ENCODE results near the gene ZWILCH. TPM values are rescaled to one million over a fixed set of nuclear protein-coding genes. Genes with fewer than 3 reads are reported as not detected.
A peak's percentile ranks its signal among the peaks of the same experiment; 100 is the strongest.
"Not testable (repeated sequence)": the region's sequence is repeated elsewhere in the genome, so short reads cannot be mapped to it uniquely, and the experiment has no call there.

Gene ZWILCH
- total RNA-seq, 1 donor from 2014 or later, result 4.1 TPM

DNA sequence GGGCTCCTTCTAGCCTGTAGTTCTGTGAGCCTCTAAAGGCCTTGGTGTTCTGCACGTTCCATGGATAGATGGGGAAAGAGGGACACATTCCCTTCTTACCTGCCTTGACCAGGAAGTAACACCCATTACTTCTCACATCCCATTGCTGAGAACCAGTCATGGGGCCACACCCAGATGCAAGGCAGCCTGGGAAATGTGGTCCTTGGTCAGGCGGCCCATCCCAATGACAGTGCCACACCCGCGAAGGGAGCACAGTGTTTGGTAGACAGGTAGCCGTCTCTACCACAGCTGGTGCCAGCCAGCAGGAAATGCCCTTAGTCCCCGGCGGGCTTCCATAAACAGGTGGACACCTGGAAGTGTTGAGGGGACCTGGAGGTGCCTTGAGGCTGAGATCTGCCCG is 83.8 kb downstream of the ZWILCH start:
- TF ChIP-seq, protein P1, sequence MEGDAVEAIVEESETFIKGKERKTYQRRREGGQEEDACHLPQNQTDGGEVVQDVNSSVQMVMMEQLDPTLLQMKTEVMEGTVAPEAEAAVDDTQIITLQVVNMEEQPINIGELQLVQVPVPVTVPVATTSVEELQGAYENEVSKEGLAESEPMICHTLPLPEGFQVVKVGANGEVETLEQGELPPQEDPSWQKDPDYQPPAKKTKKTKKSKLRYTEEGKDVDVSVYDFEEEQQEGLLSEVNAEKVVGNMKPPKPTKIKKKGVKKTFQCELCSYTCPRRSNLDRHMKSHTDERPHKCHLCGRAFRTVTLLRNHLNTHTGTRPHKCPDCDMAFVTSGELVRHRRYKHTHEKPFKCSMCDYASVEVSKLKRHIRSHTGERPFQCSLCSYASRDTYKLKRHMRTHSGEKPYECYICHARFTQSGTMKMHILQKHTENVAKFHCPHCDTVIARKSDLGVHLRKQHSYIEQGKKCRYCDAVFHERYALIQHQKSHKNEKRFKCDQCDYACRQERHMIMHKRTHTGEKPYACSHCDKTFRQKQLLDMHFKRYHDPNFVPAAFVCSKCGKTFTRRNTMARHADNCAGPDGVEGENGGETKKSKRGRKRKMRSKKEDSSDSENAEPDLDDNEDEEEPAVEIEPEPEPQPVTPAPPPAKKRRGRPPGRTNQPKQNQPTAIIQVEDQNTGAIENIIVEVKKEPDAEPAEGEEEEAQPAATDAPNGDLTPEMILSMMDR (IDR thresholded peaks at IDR 0.05), result no peak
- Histone ChIP-seq H3K36me3 (no peaks in the 10 kb centered on the region), H3K27me3 (ENCODE audit: low read depth) (no peaks in the 10 kb centered on the region), H3K4me1 (peaks cover 9% of the 10 kb centered on the region), H3K4me3 (no peak overlapping the region), H3K9me3 (no peaks in the 10 kb centered on the region), H3K27ac (no peak overlapping the region)
- peak; percentile 24 for DNase-seq
- ATAC-seq, result no peak
- intact Hi-C loops (cut with DNase I), result no loop called here

DNA sequence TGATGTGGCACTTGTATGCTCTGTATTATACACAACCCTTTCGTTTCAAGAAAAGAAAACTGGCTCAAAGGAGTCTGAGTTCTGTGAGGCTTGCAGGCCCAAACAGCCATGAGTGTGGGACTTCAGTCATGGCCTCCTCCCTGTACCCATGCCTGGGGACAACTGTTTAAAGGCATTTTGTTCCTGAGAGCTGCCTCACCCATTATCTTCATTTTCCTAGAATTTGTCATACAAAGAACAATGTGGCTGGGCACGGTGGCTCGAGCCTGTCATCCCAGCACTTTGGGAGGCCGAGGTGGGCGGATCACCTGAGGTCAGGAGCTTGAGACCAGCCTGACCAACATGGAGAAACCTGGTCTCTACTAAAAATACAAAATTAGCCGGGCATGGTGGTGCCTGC is 84.3 kb downstream of the ZWILCH start:
- ATAC-seq; H3K27me3 ChIP-seq (ENCODE audit: low read depth); H3K4me3 ChIP-seq; H3K36me3 ChIP-seq; H3K9me3 ChIP-seq; H3K27ac ChIP-seq; H3K4me1 ChIP-seq; intact Hi-C loops (cut with DNase I): not testable (repeated sequence)
- DNase-seq, result peak; percentile 13

DNA sequence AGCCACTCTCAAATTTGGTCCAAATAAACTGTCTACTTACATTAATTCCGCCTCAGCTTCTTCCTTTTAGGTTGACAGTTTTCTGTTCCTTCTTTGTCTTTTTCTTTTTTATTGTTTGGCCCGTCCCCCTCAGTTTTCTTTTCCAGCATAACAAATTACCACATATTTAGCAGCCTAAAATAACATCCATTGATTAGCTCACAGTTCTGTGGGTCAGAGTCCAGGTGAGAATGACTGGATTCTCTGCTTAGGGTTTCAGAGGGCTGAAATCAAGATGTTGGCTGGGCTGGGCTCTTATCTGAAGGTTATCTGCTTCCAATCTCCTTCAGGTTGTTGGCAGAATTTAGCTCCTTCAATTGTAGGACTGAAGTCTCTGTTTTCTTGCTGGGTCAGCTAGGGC is 85.3 kb downstream of the ZWILCH start:
- H3K9me3 ChIP-seq, result no peaks in the 10 kb centered on the region
- no peaks in the 10 kb centered on the region for H3K27me3 ChIP-seq (ENCODE audit: low read depth)
- H3K4me3 ChIP-seq, result no peak overlapping the region
- TF ChIP-seq, protein P1 (IDR thresholded peaks at IDR 0.05), result no peak
- ATAC-seq (no peak), DNase-seq (no peak)
- no peaks in the 10 kb centered on the region for H3K36me3 ChIP-seq
- intact Hi-C loops (cut with DNase I), result no loop called here
- H3K4me1 ChIP-seq, result peaks cover 9% of the 10 kb centered on the region
- H3K27ac ChIP-seq, result no peak overlapping the region

DNA sequence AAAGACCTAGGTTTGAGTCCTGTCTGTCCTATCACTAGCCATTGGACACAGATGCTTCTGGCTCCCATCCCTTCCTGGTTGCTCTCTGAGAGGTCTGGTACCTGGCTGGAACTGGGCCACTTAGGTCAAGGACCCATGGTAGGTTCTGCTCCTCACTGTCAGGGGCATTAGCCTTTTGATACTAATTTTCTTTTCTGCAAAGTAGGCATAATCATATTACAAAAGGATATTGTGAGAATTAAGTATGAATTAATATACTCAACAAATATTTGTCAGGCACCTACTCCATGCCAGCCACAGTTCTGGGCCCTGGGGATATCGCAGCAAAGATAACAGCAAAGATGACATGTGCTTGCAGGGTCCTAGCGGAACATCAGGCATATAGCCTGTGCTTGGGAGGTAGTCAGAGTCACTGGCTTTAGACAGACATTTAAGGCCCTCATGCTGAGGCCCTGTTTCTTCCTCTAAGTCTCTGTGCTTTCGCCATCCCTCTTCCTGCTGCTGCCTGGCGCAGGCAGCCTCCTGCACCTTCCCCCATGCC is 86.3 kb downstream of the ZWILCH start:
- H3K4me3 ChIP-seq, result no peak overlapping the region
- TF ChIP-seq, protein P1 (IDR thresholded peaks at IDR 0.05), result no peak
- no peaks in the 10 kb centered on the region for H3K27me3 ChIP-seq (ENCODE audit: low read depth)
- no peaks in the 10 kb centered on the region for H3K9me3 ChIP-seq
- H3K27ac ChIP-seq, result no peak overlapping the region
- H3K4me1 ChIP-seq, result peaks cover 9% of the 10 kb centered on the region
- ATAC-seq (no peak), DNase-seq (peak; percentile 6)
- H3K36me3 ChIP-seq, result no peaks in the 10 kb centered on the region
- intact Hi-C loops (cut with DNase I), result no loop called here

DNA sequence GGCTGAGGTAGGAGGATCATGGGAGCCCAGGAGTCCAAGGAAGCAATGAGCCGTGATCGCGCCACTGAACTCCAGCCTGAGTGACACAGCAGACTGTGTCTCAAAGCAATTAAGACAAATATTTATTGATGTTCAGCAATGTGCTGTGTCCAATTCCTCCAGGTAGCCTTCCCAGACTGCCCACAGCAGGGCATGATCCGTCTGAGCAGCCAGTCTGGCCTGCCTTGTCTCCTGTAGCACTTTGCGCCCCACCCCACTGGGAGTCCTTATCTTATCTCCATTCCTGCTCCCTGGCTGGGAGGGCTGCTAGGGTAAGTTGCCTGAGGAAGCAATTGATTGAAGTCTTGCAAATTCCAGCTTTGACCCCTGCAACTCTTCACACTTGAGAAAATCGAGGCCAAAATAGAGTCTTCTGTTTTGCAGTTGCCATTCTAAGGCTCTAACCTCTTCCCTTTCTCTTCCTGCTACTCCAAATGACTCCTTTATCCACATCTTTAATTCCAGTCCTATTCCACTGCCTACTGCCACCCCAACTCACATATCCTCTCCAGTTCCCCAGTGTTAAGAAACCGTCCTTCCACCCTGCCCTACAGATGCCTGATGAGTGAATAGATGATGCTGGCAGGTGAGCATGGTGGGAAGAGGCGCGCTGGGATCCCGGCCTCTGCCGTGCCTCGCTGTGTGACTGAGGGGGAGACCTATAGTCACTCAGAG is 87.5 kb downstream of the ZWILCH start:
- no peaks in the 10 kb centered on the region for H3K27me3 ChIP-seq (ENCODE audit: low read depth)
- TF ChIP-seq, protein P1 (IDR thresholded peaks at IDR 0.05), result no peak
- no peaks in the 10 kb centered on the region for H3K36me3 ChIP-seq
- no peak overlapping the region for H3K4me3 ChIP-seq
- peaks cover 6% of the 10 kb centered on the region for H3K4me1 ChIP-seq
- H3K9me3 ChIP-seq, result no peaks in the 10 kb centered on the region
- ATAC-seq (no peak), DNase-seq (peak; percentile 30)
- intact Hi-C loops (cut with DNase I), result no loop called here
- H3K27ac ChIP-seq, result no peak overlapping the region

DNA sequence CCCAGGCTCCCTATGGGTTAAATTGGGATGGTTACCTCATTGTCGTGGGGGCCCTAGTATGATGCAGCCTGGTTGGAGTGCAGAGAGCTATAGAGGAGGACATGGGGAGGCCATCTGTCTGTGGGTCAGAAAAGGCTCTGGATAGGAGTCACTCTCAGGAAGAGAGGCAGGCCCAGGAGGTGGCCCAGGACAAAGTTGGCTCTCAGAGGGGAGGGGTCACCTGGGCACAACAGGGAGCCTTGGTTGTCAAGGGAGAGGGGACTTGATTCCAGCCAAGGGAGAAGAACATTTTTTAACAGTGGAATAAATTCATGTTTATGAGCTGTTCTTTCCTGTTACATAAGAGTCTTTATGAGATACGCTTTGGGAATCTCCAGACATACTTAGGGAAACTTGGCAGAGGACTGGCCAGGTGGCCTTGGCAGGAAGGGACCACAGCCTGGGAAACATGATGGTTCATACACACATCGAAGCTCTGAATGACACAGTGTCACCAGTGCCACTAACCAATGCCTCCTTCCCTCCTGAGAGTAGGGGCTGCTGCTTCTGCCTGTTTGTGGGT is 88.2 kb downstream of the ZWILCH start:
- ATAC-seq, result peak in 1 of 2 donors; percentile 18
- H3K27me3 ChIP-seq (ENCODE audit: low read depth), result no peaks in the 10 kb centered on the region
- no peaks in the 10 kb centered on the region for H3K9me3 ChIP-seq
- H3K36me3 ChIP-seq, result no peaks in the 10 kb centered on the region
- H3K4me1 ChIP-seq, result no peaks in the 10 kb centered on the region
- peak; percentile 8 for DNase-seq
- TF ChIP-seq, protein P1 (IDR thresholded peaks at IDR 0.05), result no peak
- no peak overlapping the region for H3K4me3 ChIP-seq
- intact Hi-C loops (cut with DNase I), result no loop called here
- H3K27ac ChIP-seq, result no peak overlapping the region

Data from lower lobe of right lung (tissue), 2 donors.